Duodenal mucosa (tissue), 2 donors: ENCODE results near the gene OSBPL1A.

Source experiments
- H3K27ac ChIP-seq: one replicate; pipeline ENCODE4 v1.7.0; 2013; ENCODE audit warnings: low read depth, low read length
- H3K27me3 ChIP-seq, 2 donors: one replicate each; pipeline ENCODE4 v1.7.0; 2013; ENCODE audit warnings: low read length in 2 of 2, control low read depth in 1 of 2; ENCODE audit not compliant: insufficient read depth in 2 of 2, control insufficient read depth in 1 of 2
- H3K36me3 ChIP-seq, 2 donors: one replicate each; pipeline ENCODE4 v1.7.0; 2013; ENCODE audit warnings: low read length in 2 of 2, control low read depth in 1 of 2; ENCODE audit not compliant: insufficient read depth in 2 of 2, control insufficient read depth in 1 of 2
- H3K4me1 ChIP-seq, 2 donors: one replicate each; pipeline ENCODE4 v1.7.0; 2013; ENCODE audit warnings: low read length in 2 of 2, control low read depth in 1 of 2; ENCODE audit not compliant: insufficient read depth in 2 of 2, control insufficient read depth in 1 of 2
- H3K4me3 ChIP-seq, 2 donors: one replicate each; pipeline ENCODE4 v1.7.0; 2013; ENCODE audit warnings: low read length in 2 of 2, low read depth in 1 of 2
- H3K9ac ChIP-seq, 2 donors: one replicate each; pipeline ENCODE4 v1.7.0; 2013; ENCODE audit warnings: low read length in 2 of 2, low read depth in 1 of 2
- H3K9me3 ChIP-seq, 2 donors: one replicate each; pipeline ENCODE4 v1.7.0; 2013; ENCODE audit warnings: low read length in 2 of 2, control low read depth in 1 of 2; ENCODE audit not compliant: control insufficient read depth in 1 of 2

OSBPL1A gene

DNA sequence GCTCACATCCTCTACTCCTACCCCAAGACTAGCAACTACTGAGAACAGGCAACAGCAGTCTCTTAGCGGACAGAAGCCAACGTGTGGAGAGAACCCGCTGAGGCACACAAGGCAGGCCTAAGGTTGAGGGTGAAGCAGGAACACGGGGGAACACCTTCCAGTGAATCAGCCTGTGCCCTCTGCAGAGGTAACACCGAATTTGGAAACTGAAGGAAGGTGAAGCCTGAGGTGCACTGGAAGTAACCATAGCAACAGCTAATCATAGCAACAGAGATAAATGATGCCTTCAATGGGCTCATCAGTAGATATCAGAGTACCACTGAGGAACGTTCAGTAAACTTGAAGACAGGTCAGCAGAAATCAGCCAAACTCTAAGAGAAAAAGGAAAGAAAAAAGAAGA, 43.3 kb downstream of the OSBPL1A start:
- no peak overlapping the region for H3K27ac ChIP-seq
- no peak overlapping the region for H3K9ac ChIP-seq
- no peaks in the 10 kb centered on the region for H3K4me1 ChIP-seq
- no peaks in the 10 kb centered on the region for H3K9me3 ChIP-seq
- no peaks in the 10 kb centered on the region for H3K36me3 ChIP-seq
- H3K27me3 ChIP-seq: no peaks in the 10 kb centered on the region
- no peak overlapping the region for H3K4me3 ChIP-seq

DNA sequence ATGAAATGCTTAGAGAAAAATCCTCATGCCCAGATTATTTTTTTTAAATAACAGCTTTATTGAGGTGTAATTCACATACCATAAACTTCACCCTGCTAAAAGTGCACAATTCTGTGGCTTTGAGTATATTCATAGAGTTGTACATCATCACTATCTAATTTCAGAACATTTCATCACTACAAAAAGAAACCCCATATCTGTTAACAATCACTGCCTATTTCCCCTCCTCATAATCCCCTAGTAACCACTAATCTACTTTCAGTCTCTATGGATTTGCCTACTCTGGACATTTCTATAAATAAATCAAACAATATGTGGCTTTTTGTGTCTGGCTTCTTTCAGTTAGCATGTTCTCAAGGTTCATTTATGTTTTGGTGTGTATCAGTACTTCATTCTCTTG, 51.4 kb downstream of the OSBPL1A start:
- Histone ChIP-seq H3K4me3 (no peak overlapping the region), H3K9me3 (no peaks in the 10 kb centered on the region), H3K27ac (no peak overlapping the region), H3K9ac (no peak overlapping the region), H3K27me3 (no peaks in the 10 kb centered on the region), H3K4me1 (no peaks in the 10 kb centered on the region), H3K36me3 (no peaks in the 10 kb centered on the region)

DNA sequence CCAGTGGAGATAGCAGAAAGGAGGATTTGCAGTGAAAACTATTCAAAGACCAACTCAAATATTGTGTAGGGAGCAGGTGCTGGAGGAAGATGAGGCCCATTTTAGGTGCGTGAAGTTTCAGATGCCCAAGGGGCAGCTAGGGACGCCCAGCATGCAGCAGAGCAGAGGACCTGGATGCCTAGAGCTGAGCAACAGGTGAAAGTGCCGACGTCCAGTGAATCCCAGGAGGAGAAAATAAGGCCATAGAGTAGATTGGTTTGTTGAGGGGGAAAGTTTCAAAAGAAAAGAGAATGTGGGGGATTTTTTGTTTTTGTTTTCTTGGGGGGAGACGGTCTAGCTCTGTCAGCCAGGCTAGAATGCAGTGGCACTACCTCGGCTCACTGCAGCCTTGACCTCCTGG, 53.1 kb downstream of the OSBPL1A start:
- Histone ChIP-seq H3K36me3 (no peaks in the 10 kb centered on the region), H3K4me3 (no peak overlapping the region), H3K4me1 (no peaks in the 10 kb centered on the region), H3K27me3 (no peaks in the 10 kb centered on the region), H3K27ac (no peak overlapping the region), H3K9ac (no peak overlapping the region), H3K9me3 (no peaks in the 10 kb centered on the region)

DNA sequence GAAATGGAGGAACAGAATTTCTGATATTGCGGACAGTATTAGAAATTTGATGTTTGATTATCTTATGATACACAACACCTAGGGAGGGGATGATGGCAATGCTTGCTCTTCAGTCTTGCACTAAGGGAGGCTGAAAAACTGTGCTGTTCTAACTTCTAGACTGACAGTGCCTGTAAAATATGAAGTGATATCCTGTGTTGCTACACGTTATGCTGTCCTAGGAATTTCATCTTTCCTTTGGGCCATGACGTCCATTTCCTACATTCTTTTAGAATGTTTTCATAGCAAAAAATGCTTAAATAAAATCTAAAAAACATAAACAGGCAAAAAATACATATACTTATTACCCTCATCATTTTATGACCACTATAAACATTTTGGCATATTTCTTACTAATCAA, 55.3 kb downstream of the OSBPL1A start:
- Histone ChIP-seq H3K9ac (no peak overlapping the region), H3K36me3 (no peaks in the 10 kb centered on the region), H3K4me1 (no peaks in the 10 kb centered on the region), H3K27ac (no peak overlapping the region), H3K4me3 (no peak overlapping the region), H3K27me3 (no peaks in the 10 kb centered on the region), H3K9me3 (no peaks in the 10 kb centered on the region)

DNA sequence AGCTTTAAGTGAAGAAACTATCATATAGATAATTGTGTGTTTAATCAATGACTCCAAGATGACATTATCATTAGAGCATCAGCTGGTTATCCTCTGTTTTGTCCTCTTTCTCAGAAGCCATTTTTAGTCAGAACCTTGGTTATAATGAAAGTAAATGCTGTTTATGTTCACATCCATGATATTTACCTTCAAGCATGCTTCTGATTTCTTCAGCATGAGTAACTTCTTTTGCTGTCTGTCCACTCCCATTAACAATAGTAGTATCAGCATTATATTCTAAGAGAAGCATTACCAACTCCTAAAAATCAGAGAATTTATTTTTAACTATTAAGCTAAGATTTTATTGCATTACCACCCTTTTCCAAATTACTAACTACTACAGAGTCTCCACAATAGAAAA, 56.3 kb downstream of the OSBPL1A start:
- no peaks in the 10 kb centered on the region for H3K4me1 ChIP-seq
- H3K27ac ChIP-seq: no peak overlapping the region
- no peaks in the 10 kb centered on the region for H3K36me3 ChIP-seq
- H3K4me3 ChIP-seq: no peak overlapping the region
- no peaks in the 10 kb centered on the region for H3K9me3 ChIP-seq
- H3K9ac ChIP-seq: no peak overlapping the region
- H3K27me3 ChIP-seq: no peaks in the 10 kb centered on the region

DNA sequence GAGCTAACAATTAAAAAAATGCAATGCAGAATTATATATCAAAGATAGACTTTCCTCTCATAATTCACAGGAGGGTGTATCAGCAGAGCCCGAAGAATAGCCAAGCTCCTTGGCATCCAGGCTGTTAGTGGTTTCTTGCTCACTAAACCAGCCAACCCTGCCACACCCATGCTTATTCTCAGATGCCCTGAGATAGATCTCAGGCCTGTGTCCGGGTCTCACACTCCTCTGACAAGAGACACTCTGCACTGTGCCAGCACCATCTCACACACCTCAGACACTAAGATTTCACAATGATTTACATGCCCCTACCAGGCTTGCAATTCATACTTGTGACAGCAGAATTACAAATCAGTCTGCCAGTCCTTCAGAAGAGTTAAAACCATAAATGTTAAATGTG, 64.5 kb downstream of the OSBPL1A start:
- Histone ChIP-seq H3K27me3 (no peaks in the 10 kb centered on the region), H3K36me3 (no peaks in the 10 kb centered on the region), H3K4me3 (no peak overlapping the region)

DNA sequence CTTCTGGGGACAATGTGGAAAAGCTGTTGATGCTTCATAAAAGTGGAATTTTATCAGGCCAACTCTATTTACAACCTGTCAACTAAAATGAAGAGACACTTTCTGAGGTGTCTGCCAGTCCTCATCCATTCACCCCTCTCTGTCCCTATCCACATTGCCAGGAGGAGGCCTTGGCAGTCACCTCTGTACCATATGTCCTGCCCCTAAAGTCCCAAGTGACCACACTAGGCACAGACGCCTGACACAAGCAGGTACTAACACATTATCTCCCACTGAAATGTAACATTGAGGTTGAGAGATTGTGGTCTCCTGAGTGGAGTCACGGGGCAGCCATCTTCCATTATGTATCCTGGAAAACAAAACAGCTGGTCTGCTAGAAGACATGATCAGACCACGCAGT, 71.4 kb downstream of the OSBPL1A start:
- no peaks in the 10 kb centered on the region for H3K27me3 ChIP-seq
- no peak overlapping the region for H3K27ac ChIP-seq
- H3K36me3 ChIP-seq: no peaks in the 10 kb centered on the region
- H3K4me3 ChIP-seq: no peak overlapping the region
- H3K9me3 ChIP-seq: no peaks in the 10 kb centered on the region
- H3K4me1 ChIP-seq: no peaks in the 10 kb centered on the region
- no peak overlapping the region for H3K9ac ChIP-seq

More for the DNA sequence above, 64.5 kb downstream of the OSBPL1A start:
- no peaks in the 10 kb centered on the region for H3K4me1 ChIP-seq
- no peak overlapping the region for H3K9ac ChIP-seq
- no peaks in the 10 kb centered on the region for H3K9me3 ChIP-seq
- H3K27ac ChIP-seq: no peak overlapping the region

DNA sequence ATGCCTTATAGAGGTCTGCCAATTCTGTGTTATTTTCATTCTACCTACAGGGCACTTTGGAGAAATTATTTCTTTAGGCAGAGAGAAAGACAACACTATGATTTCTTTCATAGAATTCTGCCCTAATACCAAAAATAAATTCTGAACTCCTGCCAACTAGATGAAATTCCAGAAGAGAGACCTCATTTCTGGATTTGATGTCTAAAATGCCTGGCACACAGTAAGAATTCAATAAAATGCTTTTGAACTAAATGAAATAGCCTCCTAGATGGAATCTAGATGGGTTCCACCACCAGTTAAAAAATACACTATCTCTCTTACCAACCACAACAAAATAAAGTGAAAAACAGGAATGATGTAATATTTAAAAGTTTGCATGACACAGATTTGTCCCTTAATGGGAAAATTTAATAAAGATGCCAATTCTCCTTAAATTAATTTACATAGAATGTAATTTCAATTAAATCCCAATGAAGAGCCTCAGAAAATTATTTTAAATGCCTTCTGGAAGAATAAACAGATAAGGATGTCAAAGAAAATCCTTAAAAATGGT, 75.0 kb downstream of the OSBPL1A start:
- Histone ChIP-seq H3K9me3 (no peaks in the 10 kb centered on the region), H3K27me3 (no peaks in the 10 kb centered on the region), H3K36me3 (no peaks in the 10 kb centered on the region), H3K4me1 (no peaks in the 10 kb centered on the region), H3K9ac (no peak overlapping the region), H3K27ac (no peak overlapping the region), H3K4me3 (no peak overlapping the region)

DNA sequence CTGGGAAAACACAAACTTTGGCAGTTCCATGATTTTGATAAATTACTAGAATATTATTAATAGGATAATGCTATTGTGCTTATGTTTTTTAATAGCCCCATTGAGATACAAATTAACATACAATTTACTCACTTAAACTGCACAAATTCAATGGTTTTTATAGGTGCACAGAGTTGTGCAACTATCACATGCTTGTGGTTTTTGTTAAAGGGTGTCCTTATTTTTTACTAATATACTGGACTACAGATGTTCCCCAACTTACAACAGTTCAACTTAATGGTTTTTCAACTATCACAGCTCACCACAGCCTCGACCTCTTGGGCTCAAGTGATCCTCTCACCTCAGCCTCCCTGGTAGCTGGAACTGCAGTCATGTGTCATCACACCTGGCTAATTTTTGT, 76.6 kb downstream of the OSBPL1A start:
- Histone ChIP-seq H3K27me3 (no peaks in the 10 kb centered on the region), H3K27ac (no peak overlapping the region), H3K9ac (no peak overlapping the region), H3K4me1 (no peaks in the 10 kb centered on the region), H3K4me3 (no peak overlapping the region), H3K36me3 (no peaks in the 10 kb centered on the region), H3K9me3 (no peaks in the 10 kb centered on the region)

DNA sequence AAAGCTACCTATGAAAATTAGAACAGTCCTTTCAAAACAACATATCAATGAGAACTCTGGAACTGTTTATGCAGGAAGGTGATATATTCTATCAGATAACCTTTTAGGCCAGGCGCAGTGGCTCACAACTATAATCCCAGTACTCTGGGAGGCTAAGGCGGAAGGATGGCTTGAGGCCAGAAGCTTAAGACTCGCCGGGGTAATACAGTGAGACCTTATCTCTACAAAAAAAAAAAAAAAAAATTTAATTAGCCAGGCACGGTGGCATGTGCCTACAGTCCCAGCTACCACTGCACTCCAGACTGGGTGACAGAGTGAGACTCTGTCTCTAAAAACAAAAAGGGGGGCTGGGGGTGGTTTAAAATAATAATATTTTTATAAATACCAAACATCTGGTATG, 77.9 kb downstream of the OSBPL1A start:
- no peak overlapping the region for H3K4me3 ChIP-seq
- no peaks in the 10 kb centered on the region for H3K4me1 ChIP-seq
- no peak overlapping the region for H3K9ac ChIP-seq
- no peaks in the 10 kb centered on the region for H3K36me3 ChIP-seq
- H3K9me3 ChIP-seq: no peaks in the 10 kb centered on the region
- no peaks in the 10 kb centered on the region for H3K27me3 ChIP-seq
- no peak overlapping the region for H3K27ac ChIP-seq

DNA sequence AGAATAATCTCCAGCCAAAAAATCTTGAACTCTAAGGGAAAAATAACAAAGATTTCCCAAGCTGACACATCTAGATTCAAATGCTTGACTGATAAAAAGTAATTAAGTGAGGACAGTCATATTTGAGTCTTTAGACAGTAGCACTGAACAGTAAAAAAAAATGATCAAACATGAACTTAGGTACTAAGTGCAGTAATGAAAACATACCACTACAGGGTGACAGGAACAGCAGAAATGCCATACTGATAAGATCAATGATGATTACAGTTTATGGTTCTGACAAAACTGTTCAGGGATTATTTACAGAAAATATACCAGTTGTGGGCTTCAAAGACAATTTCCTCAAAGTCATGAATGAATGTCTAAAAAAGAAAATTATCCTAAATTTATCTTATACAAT, 80.3 kb downstream of the OSBPL1A start:
- Histone ChIP-seq H3K9ac (no peak overlapping the region), H3K27me3 (no peaks in the 10 kb centered on the region), H3K9me3 (no peaks in the 10 kb centered on the region), H3K4me1 (no peaks in the 10 kb centered on the region), H3K4me3 (no peak overlapping the region), H3K36me3 (no peaks in the 10 kb centered on the region), H3K27ac (no peak overlapping the region)
